Tibial artery (tissue), 4 donors: Measurements from ENCODE around the gene THSD4.

Source experiments
- DNase-seq, 2 donors: peaks; one replicate each; pipeline ENCODE4 v3.0.0-alpha.2; 2019
- H3K27ac ChIP-seq, 2 donors: fragments of 200-600 bp; sonication (generic) in 1 of 2; 1 replicate in 1 of 2; 2 replicates in 1 of 2; pipeline ENCODE4 v1.5.1; 2018 to 2019; ENCODE audit warnings: mild to moderate bottlenecking in 1 of 2
- H3K27me3 ChIP-seq, 2 donors: fragments of 200-600 bp; sonication (generic) in 1 of 2; one replicate each; pipeline versions ENCODE4 v1.5.1 to v1.6.0; 2016 to 2019
- H3K36me3 ChIP-seq, 3 donors: fragments of 200-600 bp; sonication (generic) in 2 of 3; one replicate each; pipeline ENCODE4 v1.5.1; 2016 to 2019; ENCODE audit warnings: mild to moderate bottlenecking in 2 of 3
- H3K4me1 ChIP-seq, 4 donors: fragments of 200-600 bp; sonication (generic) in 2 of 4; 1 replicate in 3 of 4; 2 replicates in 1 of 4; pipeline ENCODE4 v1.5.1; 2016 to 2019
- H3K4me3 ChIP-seq, 2 donors: fragments of 200-600 bp; sonication (generic) in 1 of 2; 1 replicate in 1 of 2; 2 replicates in 1 of 2; pipeline ENCODE4 v1.5.1; 2018 to 2019; ENCODE audit warnings: mild to moderate bottlenecking in 2 of 2
- H3K9me3 ChIP-seq, 3 donors: fragments of 200-600 bp; sonication (generic) in 1 of 3; one replicate each; pipeline ENCODE4 v1.5.1; 2016 to 2019
- CTCF ChIP-seq, 2 experiments: fragments of 200-600 bp in 1 of 2; fragments of 450-650 bp in 1 of 2; IDR thresholded peaks; one replicate each; pipeline ENCODE4 v1.5.1; 2017 to 2019; ENCODE audit warnings: antibody characterized with exemption in 2 of 2, mild to moderate bottlenecking in 1 of 2, moderate library complexity in 1 of 2
- intact Hi-C: fragments of 100-400 bp; cut with DNase I; formaldehyde crosslinking; loops from one replicate; pipeline ENCODE4 v1.15.0; 2023; ENCODE audit warnings: low total_unique reads

THSD4 gene

GRCh38 chr15:71345186-71345585 lies 229.9 kb downstream of the THSD4 start:
- no peak for DNase-seq
- Histone ChIP-seq H3K9me3 (no peaks in the 10 kb centered on the region), H3K4me1 (peaks cover 0 to 4% (median 0%) of the 10 kb centered on the region in 4 donors), H3K27ac (no peak overlapping the region), H3K36me3 (no peaks in the 10 kb centered on the region), H3K4me3 (no peak overlapping the region), H3K27me3 (no peaks in the 10 kb centered on the region)
- TF ChIP-seq CTCF (IDR thresholded peaks at IDR 0.05) = no peak
- intact Hi-C loops = no loop called here

- no peak overlapping the region for H3K4me3 ChIP-seq
- H3K4me1 ChIP-seq = peaks cover 0 to 4% (median 0%) of the 10 kb centered on the region in 4 donors
- H3K27ac ChIP-seq = no peak overlapping the region
- H3K36me3 ChIP-seq = no peaks in the 10 kb centered on the region
- intact Hi-C loops = no loop called here
- no peak for DNase-seq
- H3K27me3 ChIP-seq = no peaks in the 10 kb centered on the region
- TF ChIP-seq CTCF (IDR thresholded peaks at IDR 0.05) = no peak
- no peaks in the 10 kb centered on the region for H3K9me3 ChIP-seq
These were observed 231.2 kb downstream of the THSD4 start for GRCh38 chr15:71346464-71346863.

GRCh38 chr15:71348597-71348996 lies 233.3 kb downstream of the THSD4 start:
- no peak overlapping the region for H3K4me3 ChIP-seq
- intact Hi-C loops = no loop called here
- no peaks in the 10 kb centered on the region for H3K4me1 ChIP-seq

GRCh38 chr15:71349336-71349735 lies 234.1 kb downstream of the THSD4 start:
- Histone ChIP-seq H3K9me3 (no peaks in the 10 kb centered on the region), H3K36me3 (no peaks in the 10 kb centered on the region), H3K4me1 (no peaks in the 10 kb centered on the region), H3K27ac (no peak overlapping the region), H3K4me3 (no peak overlapping the region), H3K27me3 (no peaks in the 10 kb centered on the region)
- DNase-seq = no peak
- intact Hi-C loops = no loop called here
- TF ChIP-seq CTCF (IDR thresholded peaks at IDR 0.05) = no peak

More at GRCh38 chr15:71348597-71348996, 233.3 kb downstream of the THSD4 start:
- TF ChIP-seq CTCF (IDR thresholded peaks at IDR 0.05) = no peak
- no peaks in the 10 kb centered on the region for H3K9me3 ChIP-seq
- no peak overlapping the region for H3K27ac ChIP-seq
- no peaks in the 10 kb centered on the region for H3K36me3 ChIP-seq
- no peak for DNase-seq
- H3K27me3 ChIP-seq = no peaks in the 10 kb centered on the region

- no peaks in the 10 kb centered on the region for H3K27me3 ChIP-seq
- no peaks in the 10 kb centered on the region for H3K4me1 ChIP-seq
- no peaks in the 10 kb centered on the region for H3K9me3 ChIP-seq
- intact Hi-C loops = no loop called here
- H3K27ac ChIP-seq = no peak overlapping the region
- no peak overlapping the region for H3K4me3 ChIP-seq
- DNase-seq = no peak
- TF ChIP-seq CTCF (IDR thresholded peaks at IDR 0.05) = no peak
- no peaks in the 10 kb centered on the region for H3K36me3 ChIP-seq
These were observed 234.7 kb downstream of the THSD4 start for GRCh38 chr15:71349736-71350526.
